GM19193 (cell line): Measurements from ENCODE around the gene INSIG1.

ENCODE experiments used
- POLR2A ChIP-seq: IDR thresholded peaks from 4 replicates; pipeline ENCODE4 v1.6.1; 2011; ENCODE audit not compliant: insufficient read depth, insufficient read length; ENCODE audit errors: extremely low read depth

Gene INSIG1

GRCh38 chr7:155297517-155298287, at the start of gene INSIG1:
INSIG1 (plus strand) TSS chr7:155297878; CDS start chr7:155298286, 408 bp downstream.
- TF ChIP-seq POLR2A, result peak; percentile 98

- no peak for TF ChIP-seq POLR2A
Observed at GRCh38 chr7:155248366-155248756, 49.3 kb upstream of the INSIG1 start.

GRCh38 chr7:155251831-155252230, 45.8 kb upstream of the INSIG1 start:
- TF ChIP-seq POLR2A, result no peak

GRCh38 chr7:155252444-155252887, 45.2 kb upstream of the INSIG1 start:
- TF ChIP-seq POLR2A, result no peak

- no peak for TF ChIP-seq POLR2A
Observed at GRCh38 chr7:155252892-155253501, 44.7 kb upstream of the INSIG1 start.

GRCh38 chr7:155254018-155254417, 43.7 kb upstream of the INSIG1 start:
- TF ChIP-seq POLR2A, result no peak

- TF ChIP-seq POLR2A, result no peak
Observed at GRCh38 chr7:155255071-155255470, 42.6 kb upstream of the INSIG1 start.

GRCh38 chr7:155255621-155256020, 42.1 kb upstream of the INSIG1 start:
- TF ChIP-seq POLR2A, result no peak

- TF ChIP-seq POLR2A, result no peak
Observed at GRCh38 chr7:155256081-155256760, 41.5 kb upstream of the INSIG1 start.

GRCh38 chr7:155256761-155257481, 40.8 kb upstream of the INSIG1 start:
- no peak for TF ChIP-seq POLR2A

- TF ChIP-seq POLR2A, result no peak
Observed at GRCh38 chr7:155257482-155258225, 40.0 kb upstream of the INSIG1 start.

- no peak for TF ChIP-seq POLR2A
Observed at GRCh38 chr7:155258226-155258560, 39.5 kb upstream of the INSIG1 start.

GRCh38 chr7:155259866-155260497, 37.7 kb upstream of the INSIG1 start:
- no peak for TF ChIP-seq POLR2A

GRCh38 chr7:155260498-155260872, 37.2 kb upstream of the INSIG1 start:
- TF ChIP-seq POLR2A, result no peak
